OCI-LY1 (cell line): Measurements from ENCODE around the gene SDR42E1.

Source experiments
- H2AFZ ChIP-seq: fragments of 200-600 bp; sonication (generic), shearing (Covaris generic); 2 replicates; pipeline ENCODE4 v1.6.0; 2014; ENCODE audit warnings: antibody characterized with exemption, mild to moderate bottlenecking, low read length
- H3F3A ChIP-seq: fragments of 200-600 bp; sonication (generic), shearing (Covaris generic); 2 replicates; pipeline ENCODE4 v1.6.0; 2014; ENCODE audit warnings: mild to moderate bottlenecking, antibody characterized with exemption, low read length, moderate library complexity; ENCODE audit not compliant: insufficient read depth
- H3K27ac ChIP-seq: fragments of 200-600 bp; sonication (generic); 2 replicates; pipeline ENCODE4 v1.5.1; 2014; ENCODE audit warnings: low read length, mixed run types, mild to moderate bottlenecking, low read depth; ENCODE audit not compliant: poor library complexity, severe bottlenecking
- H3K27me3 ChIP-seq: fragments of 200-600 bp; sonication (generic); 2 replicates; pipeline ENCODE4 v1.6.0; 2014; ENCODE audit warnings: antibody characterized with exemption, mild to moderate bottlenecking, low read length, moderate library complexity; ENCODE audit not compliant: insufficient read depth
- H3K36me3 ChIP-seq: fragments of 200-600 bp; sonication (generic); 2 replicates; pipeline ENCODE4 v1.6.1; 2014; ENCODE audit warnings: mild to moderate bottlenecking, antibody characterized with exemption, low read length, moderate library complexity, mixed read lengths; ENCODE audit not compliant: insufficient read depth
- H3K4me1 ChIP-seq: fragments of 200-600 bp; sonication (generic); 2 replicates; pipeline ENCODE4 v1.5.1; 2014; ENCODE audit warnings: mild to moderate bottlenecking, low read length, moderate library complexity; ENCODE audit not compliant: insufficient read depth, severe bottlenecking
- H3K4me2 ChIP-seq: fragments of 200-600 bp; sonication (generic), shearing (Covaris generic); 2 replicates; pipeline ENCODE4 v1.6.1; 2014; ENCODE audit warnings: low read length
- H3K4me3 ChIP-seq: fragments of 200-600 bp; sonication (generic); 2 replicates; pipeline ENCODE4 v1.5.1; 2014; ENCODE audit warnings: low read length, low read depth, mild to moderate bottlenecking, mixed read lengths; ENCODE audit not compliant: poor library complexity, severe bottlenecking
- H3K79me2 ChIP-seq: fragments of 200-600 bp; shearing (Covaris generic); 2 replicates; pipeline ENCODE4 v1.6.1; 2016; ENCODE audit warnings: mixed run types, low read length, mixed read lengths; ENCODE audit not compliant: insufficient read depth
- H3K9ac ChIP-seq: fragments of 200-600 bp; sonication (generic), shearing (Covaris generic); 2 replicates; pipeline ENCODE4 v1.6.1; 2014; ENCODE audit warnings: mild to moderate bottlenecking, low read length, mixed read lengths
- H3K9me2 ChIP-seq: fragments of 200-600 bp; sonication (generic), shearing (Covaris generic); 2 replicates; pipeline ENCODE4 v1.6.1; 2014; ENCODE audit warnings: low read depth, mild to moderate bottlenecking, low read length, mixed read lengths
- H3K9me3 ChIP-seq: fragments of 200-600 bp; shearing (Covaris generic); 2 replicates; pipeline ENCODE4 v1.6.1; 2014; ENCODE audit warnings: low read length, mixed read lengths
- H4K20me1 ChIP-seq: fragments of 200-600 bp; sonication (generic), shearing (Covaris generic); 2 replicates; pipeline ENCODE4 v1.6.0; 2016; ENCODE audit warnings: mild to moderate bottlenecking, low read length; ENCODE audit not compliant: insufficient read depth
- EZH2 ChIP-seq: fragments of 200-600 bp; sonication (generic), shearing (Covaris generic); IDR thresholded peaks from 2 replicates; pipeline ENCODE4 v1.8.0; 2017; ENCODE audit warnings: borderline replicate concordance, mixed run types, mild to moderate bottlenecking, antibody characterized with exemption, low read length, moderate library complexity, mixed read lengths
- TF ChIP-seq, protein P1 (sequence below): fragments of 200-600 bp; sonication (generic), shearing (Covaris generic); IDR thresholded peaks from 2 replicates; pipeline ENCODE4 v1.5.1; 2017; ENCODE audit warnings: mild to moderate bottlenecking, antibody characterized with exemption, low read length, moderate library complexity, mixed read lengths

SDR42E1 gene

DNA sequence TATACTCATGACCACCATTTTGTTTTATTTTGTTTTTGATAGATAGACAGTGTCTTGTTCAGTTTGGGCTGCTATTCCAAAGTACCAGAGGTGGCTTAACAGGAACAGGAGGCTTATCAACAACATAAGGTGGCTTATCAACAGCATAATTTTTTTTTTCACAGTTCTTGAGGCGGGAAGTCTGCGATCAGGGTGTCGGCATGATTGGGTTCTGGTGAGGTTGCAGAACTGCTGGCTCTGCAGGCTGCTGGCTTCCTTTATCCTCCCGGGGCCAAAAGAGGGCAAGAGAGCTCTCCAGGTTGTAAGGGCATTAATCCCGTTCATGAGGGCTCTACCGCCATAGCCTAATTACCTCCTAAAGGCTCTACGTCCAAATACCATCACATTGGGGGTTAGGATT is 11.9 kb upstream of the SDR42E1 start:
- H2AFZ ChIP-seq: no peak overlapping the region
- no peak overlapping the region for H3K9ac ChIP-seq
- no peaks in the 10 kb centered on the region for H3K79me2 ChIP-seq
- H4K20me1 ChIP-seq: no peaks in the 10 kb centered on the region
- H3K4me3 ChIP-seq: no peak overlapping the region
- H3K4me1 ChIP-seq: no peaks in the 10 kb centered on the region
- H3K4me2 ChIP-seq: no peak overlapping the region
- H3K27me3 ChIP-seq: peaks cover 3% of the 10 kb centered on the region; the same call in 1 of the 2 replicates
- H3K27ac ChIP-seq: no peak overlapping the region
- no peak for TF ChIP-seq EZH2
- TF ChIP-seq, protein P1, sequence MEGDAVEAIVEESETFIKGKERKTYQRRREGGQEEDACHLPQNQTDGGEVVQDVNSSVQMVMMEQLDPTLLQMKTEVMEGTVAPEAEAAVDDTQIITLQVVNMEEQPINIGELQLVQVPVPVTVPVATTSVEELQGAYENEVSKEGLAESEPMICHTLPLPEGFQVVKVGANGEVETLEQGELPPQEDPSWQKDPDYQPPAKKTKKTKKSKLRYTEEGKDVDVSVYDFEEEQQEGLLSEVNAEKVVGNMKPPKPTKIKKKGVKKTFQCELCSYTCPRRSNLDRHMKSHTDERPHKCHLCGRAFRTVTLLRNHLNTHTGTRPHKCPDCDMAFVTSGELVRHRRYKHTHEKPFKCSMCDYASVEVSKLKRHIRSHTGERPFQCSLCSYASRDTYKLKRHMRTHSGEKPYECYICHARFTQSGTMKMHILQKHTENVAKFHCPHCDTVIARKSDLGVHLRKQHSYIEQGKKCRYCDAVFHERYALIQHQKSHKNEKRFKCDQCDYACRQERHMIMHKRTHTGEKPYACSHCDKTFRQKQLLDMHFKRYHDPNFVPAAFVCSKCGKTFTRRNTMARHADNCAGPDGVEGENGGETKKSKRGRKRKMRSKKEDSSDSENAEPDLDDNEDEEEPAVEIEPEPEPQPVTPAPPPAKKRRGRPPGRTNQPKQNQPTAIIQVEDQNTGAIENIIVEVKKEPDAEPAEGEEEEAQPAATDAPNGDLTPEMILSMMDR: no peak
- no peaks in the 10 kb centered on the region for H3K36me3 ChIP-seq
- H3F3A ChIP-seq: no peaks in the 10 kb centered on the region
- no peaks in the 10 kb centered on the region for H3K9me3 ChIP-seq
- no peaks in the 10 kb centered on the region for H3K9me2 ChIP-seq

DNA sequence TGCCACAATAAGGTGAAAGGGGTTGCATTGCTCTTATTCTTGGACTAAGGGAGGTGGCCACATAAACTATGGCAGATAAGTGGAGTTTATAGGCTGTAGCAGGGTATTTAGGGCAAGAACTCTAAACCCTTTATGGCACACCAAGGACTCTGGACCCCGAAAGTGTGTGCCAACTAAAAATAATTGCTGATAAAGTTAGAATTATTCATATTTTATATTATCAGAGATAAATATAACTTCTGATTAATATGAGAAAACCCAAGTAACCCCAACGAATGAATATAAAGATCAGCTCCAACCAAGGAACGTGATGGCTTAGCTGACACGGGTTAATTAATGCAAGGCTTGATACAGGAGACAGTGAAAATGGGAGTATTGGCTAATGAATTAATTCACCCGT is 8.8 kb upstream of the SDR42E1 start:
- H3K9me3 ChIP-seq: no peaks in the 10 kb centered on the region
- H3K9ac ChIP-seq: no peak overlapping the region
- peaks cover 3% of the 10 kb centered on the region; the same call in 1 of the 2 replicates for H3K27me3 ChIP-seq
- H3K4me1 ChIP-seq: no peaks in the 10 kb centered on the region
- no peaks in the 10 kb centered on the region for H3F3A ChIP-seq
- H3K4me2 ChIP-seq: no peak overlapping the region
- TF ChIP-seq, protein P1: no peak
- no peak for TF ChIP-seq EZH2
- no peaks in the 10 kb centered on the region for H4K20me1 ChIP-seq
- H3K4me3 ChIP-seq: no peak overlapping the region
- no peak overlapping the region for H2AFZ ChIP-seq
- no peak overlapping the region for H3K27ac ChIP-seq
- H3K9me2 ChIP-seq: no peaks in the 10 kb centered on the region
- no peaks in the 10 kb centered on the region for H3K36me3 ChIP-seq
- H3K79me2 ChIP-seq: no peaks in the 10 kb centered on the region

DNA sequence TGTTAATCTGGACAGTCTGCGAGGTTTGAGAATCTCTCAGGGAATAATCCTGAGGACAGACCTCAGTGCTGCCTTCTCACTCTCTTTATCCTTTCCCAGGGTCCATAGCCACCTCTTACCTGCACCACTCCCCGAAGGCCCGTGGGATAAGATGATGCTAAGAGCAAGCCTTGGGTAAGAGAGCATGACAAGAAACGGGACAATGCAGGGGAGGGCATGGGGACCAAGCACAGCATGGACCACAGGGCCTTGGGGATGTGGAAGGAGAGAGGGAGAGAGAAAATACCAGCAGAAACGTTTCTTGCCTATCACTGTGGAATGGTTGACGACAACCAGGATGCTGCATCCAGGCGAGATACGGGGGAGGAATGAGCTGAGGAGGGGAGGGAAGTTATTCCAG is 8.3 kb upstream of the SDR42E1 start:
- no peaks in the 10 kb centered on the region for H3K9me2 ChIP-seq
- no peak overlapping the region for H3K4me2 ChIP-seq
- H4K20me1 ChIP-seq: no peaks in the 10 kb centered on the region
- TF ChIP-seq, protein P1: no peak
- no peak for TF ChIP-seq EZH2
- no peak overlapping the region for H3K4me3 ChIP-seq
- peaks cover 3% of the 10 kb centered on the region; the same call in 1 of the 2 replicates for H3K27me3 ChIP-seq
- H3K9ac ChIP-seq: no peak overlapping the region
- no peaks in the 10 kb centered on the region for H3K4me1 ChIP-seq
- no peaks in the 10 kb centered on the region for H3F3A ChIP-seq
- no peak overlapping the region for H3K27ac ChIP-seq
- no peak overlapping the region for H2AFZ ChIP-seq
- H3K36me3 ChIP-seq: no peaks in the 10 kb centered on the region
- no peaks in the 10 kb centered on the region for H3K79me2 ChIP-seq
- H3K9me3 ChIP-seq: no peaks in the 10 kb centered on the region
